HL-60 (cell line): ENCODE results near the gene KAZN.

Source experiments
- CTCF ChIP-seq: IDR thresholded peaks from one replicate; pipeline ENCODE4 v1.5.1; 2011; ENCODE audit warnings: low read length, control low read depth, inconsistent platforms; ENCODE audit not compliant: insufficient read depth
- GABPA ChIP-seq: IDR thresholded peaks from 2 replicates; pipeline ENCODE4 v1.6.1; 2012; ENCODE audit warnings: low read depth
- REST ChIP-seq: IDR thresholded peaks from 2 replicates; pipeline ENCODE4 v1.6.1; 2012; ENCODE audit warnings: low read depth; ENCODE audit not compliant: insufficient replicate concordance
- SPI1 ChIP-seq: IDR thresholded peaks from 2 replicates; pipeline ENCODE4 v1.6.1; 2012; ENCODE audit warnings: low read depth, mild to moderate bottlenecking, borderline replicate concordance

- TF ChIP-seq CTCF (no peak), SPI1 (no peak), REST (no peak), GABPA (no peak)
Observed at GRCh38 chr1:15065291-15065690, 466.8 kb downstream of the KAZN start.
